WTC11 (cell line): ENCODE results near the gene TLX2.

ENCODE experiments used
- FOXK1 ChIP-seq: sonication (generic); formaldehyde crosslinking; IDR thresholded peaks from 2 replicates; pipeline ENCODE4 v1.8.0; 2022; ENCODE audit warnings: mild to moderate bottlenecking, moderate library complexity, missing genetic modification reagents
- TF ChIP-seq, protein P1 (sequence below): sonication (generic); formaldehyde crosslinking; IDR thresholded peaks from 2 replicates; pipeline ENCODE4 v1.8.0; 2022; ENCODE audit warnings: mild to moderate bottlenecking, missing genetic modification reagents

DNA sequence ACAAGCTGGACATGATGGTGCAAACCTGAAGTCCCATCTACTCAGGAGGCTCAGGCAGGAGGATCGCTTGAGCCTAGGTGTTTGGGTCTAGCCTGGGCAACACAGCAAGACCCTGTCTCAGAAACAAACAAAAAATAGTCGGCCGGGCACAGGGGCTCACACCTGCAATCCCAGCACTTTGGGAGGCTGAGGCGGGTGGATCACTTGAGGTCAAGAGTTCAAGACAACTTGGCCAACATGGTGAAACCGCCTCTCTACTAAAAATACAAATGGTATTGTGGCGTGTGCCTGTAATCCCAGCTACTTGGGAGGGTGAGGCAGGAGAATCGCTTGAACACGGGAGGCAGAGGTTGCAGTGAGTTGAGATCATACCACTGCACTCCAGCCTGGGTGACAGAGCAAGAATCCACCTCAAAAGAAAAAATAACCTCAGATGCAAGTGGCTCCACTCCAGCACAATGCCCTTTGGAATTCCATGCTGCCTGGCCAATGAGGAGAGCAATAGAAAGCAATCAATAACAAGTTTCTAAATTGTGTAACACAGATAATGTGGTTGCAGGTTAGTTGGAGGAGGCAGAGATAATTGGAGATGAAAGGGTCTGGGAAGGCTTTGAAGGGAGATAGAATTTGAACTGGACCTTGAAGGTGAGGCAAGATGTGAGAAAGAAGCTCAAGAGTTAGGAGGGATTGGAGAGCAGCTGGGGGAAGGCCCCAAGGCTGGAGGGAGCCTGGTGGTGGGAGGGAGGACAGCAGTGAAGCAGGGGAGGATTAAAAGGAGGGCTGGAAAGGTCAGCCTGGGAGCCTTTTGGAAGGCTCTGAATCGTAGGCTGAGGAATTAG is 25.4 kb upstream of the TLX2 start:
- TF ChIP-seq FOXK1 (CRISPR knock-in tag), result no peak
- TF ChIP-seq, protein P1, sequence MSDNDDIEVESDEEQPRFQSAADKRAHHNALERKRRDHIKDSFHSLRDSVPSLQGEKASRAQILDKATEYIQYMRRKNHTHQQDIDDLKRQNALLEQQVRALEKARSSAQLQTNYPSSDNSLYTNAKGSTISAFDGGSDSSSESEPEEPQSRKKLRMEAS, result no peak
